ENCODE data around the gene ISG20.

GRCh38 chr15:88641959-88642452 is 3.2 kb downstream of the ISG20 start:
- TF ChIP-seq, protein P1, sequence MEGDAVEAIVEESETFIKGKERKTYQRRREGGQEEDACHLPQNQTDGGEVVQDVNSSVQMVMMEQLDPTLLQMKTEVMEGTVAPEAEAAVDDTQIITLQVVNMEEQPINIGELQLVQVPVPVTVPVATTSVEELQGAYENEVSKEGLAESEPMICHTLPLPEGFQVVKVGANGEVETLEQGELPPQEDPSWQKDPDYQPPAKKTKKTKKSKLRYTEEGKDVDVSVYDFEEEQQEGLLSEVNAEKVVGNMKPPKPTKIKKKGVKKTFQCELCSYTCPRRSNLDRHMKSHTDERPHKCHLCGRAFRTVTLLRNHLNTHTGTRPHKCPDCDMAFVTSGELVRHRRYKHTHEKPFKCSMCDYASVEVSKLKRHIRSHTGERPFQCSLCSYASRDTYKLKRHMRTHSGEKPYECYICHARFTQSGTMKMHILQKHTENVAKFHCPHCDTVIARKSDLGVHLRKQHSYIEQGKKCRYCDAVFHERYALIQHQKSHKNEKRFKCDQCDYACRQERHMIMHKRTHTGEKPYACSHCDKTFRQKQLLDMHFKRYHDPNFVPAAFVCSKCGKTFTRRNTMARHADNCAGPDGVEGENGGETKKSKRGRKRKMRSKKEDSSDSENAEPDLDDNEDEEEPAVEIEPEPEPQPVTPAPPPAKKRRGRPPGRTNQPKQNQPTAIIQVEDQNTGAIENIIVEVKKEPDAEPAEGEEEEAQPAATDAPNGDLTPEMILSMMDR (optimal IDR thresholded peaks at IDR 0.05 in 1 of 3, IDR thresholded peaks at IDR 0.05 in 1 of 3, conservative IDR thresholded peaks at IDR 0.05 in 1 of 3; ENCODE audit: extremely low read depth in 1 of 3, insufficient read depth in 2 of 3, low read length in 3 of 3) = no peak
- no peak for TF ChIP-seq EZH2 (IDR thresholded peaks at IDR 0.05; ENCODE audit: low read length)

Data from keratinocyte (primary cell).